IPS DF 4.7 (cell line): ENCODE data around the gene STOML2.
A peak's percentile ranks its signal among the peaks of the same experiment; 100 is the strongest.

Experiments
- DNase-seq: peaks from one replicate; pipeline ENCODE4 v3.0.0-alpha.2; 2013; ENCODE audit warnings: low spot score; ENCODE audit errors: extremely low read depth

Gene STOML2

DNA sequence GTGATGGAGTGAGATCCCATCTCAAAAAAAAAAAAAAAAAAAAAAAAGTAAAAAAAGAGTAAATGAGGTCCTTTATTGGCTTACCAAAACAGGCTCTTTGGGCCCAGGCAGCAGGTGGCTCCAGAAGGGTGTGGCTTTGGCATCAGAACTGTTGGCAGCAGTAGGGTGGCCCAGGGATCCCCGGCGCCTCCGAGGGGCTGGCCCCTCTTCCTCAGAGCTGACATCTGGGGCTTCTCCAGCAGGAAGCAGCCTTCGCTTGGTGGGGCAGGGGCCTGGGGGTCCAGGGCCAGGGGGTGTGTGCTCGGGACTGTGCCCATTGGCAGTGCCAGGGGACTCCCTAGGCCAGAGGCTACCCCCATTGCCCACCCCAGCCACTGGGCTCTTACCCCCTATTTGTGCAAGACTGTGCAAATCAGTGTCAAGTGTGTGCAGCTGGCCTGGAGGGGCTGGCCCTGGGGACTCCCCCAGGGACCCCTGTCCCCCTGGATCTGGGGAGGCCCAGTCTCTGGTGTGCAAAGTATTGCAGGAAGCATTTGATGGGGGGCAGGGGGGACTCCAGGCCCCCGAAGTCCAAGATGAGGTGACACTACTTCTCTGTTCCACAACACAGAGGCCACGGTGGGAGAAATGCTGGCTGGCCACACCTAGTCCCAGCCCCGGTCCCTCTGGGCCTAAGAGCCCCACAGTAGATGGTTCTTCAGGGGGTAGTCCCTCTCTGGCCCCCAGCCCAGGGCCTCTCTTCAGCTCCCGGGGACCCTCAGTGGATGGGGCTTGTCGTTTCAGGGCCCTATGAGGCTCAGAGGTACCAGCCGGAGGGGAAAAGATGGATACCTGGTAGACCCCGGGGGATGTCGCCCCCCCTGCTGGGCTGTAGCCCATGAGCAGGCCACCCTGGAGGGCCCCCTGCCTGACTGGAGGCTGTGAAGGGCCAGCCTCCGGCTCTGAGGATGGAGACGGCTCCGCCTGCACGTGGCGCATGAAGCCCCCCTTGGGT, 4.7 kb upstream of the STOML2 start:
- no peak for DNase-seq

- DNase-seq, result no peak
Observed at GRCh38 chr9:35106343-35106730, 3.4 kb upstream of the STOML2 start.

DNA sequence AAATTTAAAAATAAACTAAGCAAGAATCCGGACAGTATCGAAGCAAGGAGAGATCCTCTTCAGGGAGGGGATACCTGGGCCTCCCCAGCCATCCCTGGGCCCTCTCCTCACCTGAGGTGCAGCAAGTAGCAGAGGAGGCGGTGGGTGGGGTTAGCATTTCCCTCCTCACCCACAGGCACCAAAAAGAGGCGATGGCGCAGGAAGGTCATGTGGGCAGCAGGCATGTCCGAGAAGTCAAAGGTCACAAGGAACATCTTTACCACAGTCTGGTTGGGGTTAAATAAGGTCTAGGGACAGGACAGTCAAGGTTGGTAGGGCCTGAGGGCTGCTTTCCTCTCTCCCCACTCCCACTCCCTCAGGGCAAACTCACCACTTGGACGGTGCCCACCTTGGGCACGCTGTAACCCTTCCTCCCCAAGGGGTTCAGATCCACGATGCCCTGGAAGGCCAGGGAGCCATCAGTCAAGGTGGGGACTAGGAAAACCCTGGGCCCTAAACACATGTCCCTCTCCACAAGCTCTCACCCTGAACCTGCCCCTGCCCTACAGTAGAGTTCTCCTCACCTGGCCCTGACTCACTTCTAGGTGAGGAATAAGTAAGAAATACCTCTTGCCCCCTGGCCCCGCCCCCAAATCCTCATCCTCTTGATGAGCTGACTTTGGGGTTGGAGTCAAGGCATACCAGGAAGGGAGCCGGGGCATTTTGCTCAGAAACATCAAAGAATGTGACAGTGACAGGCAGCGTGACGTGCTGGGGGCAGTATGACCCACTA, 2.8 kb upstream of the STOML2 start:
- no peak for DNase-seq

DNA sequence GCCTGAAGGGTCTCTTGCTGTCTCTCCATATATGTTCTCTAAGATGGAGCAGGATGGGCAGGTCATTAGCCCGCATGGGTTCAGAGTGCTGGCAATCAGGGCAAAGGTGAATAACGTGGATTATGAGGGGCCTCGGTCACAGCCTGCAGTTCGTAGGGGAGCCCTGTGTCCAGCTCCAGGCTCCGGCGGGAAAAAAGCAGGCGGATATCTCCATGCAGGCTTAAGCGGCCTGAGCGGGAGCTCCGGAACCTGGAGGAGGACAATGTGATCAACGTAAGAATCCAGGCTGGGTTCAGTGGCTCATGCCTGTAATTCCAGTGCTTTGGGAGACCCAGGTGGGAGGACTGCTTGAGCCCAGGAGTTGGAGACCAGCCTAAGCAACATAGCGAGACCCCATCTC, 2.2 kb upstream of the STOML2 start:
- DNase-seq, result no peak

DNA sequence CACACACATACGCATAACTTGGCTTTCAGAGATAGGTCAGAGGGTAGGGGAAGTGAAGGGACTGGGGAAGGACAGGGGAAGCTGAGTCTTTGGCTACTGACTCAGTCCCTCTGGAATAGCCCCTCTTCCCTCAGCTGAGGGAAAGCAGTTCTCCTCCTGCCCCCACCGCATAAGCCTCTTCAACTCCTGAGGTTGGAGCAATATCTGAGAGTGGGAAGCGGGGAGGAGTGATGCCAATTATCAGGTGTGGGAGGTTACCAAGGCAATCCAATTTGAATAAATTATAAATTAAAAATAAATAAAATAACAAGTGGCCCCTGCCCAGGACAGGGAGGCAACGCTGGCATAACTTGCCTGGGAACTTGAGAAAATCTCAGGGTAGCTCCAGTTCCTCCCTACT, 1.7 kb upstream of the STOML2 start:
- no peak for DNase-seq

DNA sequence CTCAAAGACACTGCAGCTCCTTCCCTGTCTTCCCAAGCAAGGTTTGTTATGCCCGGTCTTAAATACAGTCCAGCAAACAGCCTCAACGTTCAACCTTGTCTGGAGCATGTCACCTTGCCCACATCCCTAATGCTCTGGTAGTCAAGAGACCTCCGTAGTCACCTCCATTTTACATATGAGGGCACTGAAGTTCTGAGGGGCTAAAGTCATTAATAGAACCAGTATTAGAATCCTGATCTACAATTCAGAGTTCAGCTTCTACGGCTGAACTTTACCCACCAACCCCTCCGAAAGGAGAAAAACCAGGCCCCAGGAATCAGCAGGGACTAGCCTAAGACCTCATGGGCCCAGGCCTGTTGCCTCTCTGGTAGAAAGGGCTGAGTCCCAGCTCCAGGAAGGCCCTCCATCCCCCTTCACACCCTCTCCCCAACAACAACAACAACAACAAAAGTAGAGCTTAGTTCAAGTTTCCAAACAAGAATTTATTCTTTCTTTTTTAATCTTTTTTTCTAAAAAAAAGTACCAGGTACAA, 795 bp upstream of the STOML2 start:
- no peak for DNase-seq

- DNase-seq, result no peak
Observed at GRCh38 chr9:35102465-35102768, 514 bp downstream of the STOML2 start.

DNA sequence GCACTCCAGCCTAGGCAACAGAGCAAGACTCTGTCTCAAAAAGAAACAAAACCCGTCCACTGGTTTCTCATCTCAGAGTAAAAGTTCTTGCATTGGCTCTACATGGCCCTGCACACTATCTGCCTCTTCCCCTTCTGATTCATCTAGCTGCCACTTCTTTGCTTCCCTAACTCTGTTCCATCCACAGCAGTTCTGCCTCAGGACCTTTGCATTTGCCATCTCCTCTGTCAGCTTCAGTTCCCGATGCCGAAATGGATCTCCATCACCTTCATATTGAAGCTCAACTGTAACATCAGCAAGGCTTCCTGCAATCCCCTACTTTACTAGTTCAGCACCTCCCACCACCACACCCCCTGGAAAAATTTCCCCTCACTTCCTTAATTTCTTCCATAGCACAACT, 5.4 kb downstream of the STOML2 start:
- no peak for DNase-seq

GRCh38 chr9:35096035-35096849, 6.7 kb downstream of the STOML2 start, which contains the start of gene PIGO:
Gene PIGO (minus strand): TSS chr9:35096591. CDS start chr9:35095565, 1,026 bp downstream.
- peak; percentile 71 for DNase-seq

GRCh38 chr9:35091536-35091935, 11.4 kb downstream of the STOML2 start:
- no peak for DNase-seq

GRCh38 chr9:35089434-35089833, 13.5 kb downstream of the STOML2 start:
- DNase-seq, result no peak

GRCh38 chr9:35085078-35085477, 17.9 kb downstream of the STOML2 start:
- no peak for DNase-seq

DNA sequence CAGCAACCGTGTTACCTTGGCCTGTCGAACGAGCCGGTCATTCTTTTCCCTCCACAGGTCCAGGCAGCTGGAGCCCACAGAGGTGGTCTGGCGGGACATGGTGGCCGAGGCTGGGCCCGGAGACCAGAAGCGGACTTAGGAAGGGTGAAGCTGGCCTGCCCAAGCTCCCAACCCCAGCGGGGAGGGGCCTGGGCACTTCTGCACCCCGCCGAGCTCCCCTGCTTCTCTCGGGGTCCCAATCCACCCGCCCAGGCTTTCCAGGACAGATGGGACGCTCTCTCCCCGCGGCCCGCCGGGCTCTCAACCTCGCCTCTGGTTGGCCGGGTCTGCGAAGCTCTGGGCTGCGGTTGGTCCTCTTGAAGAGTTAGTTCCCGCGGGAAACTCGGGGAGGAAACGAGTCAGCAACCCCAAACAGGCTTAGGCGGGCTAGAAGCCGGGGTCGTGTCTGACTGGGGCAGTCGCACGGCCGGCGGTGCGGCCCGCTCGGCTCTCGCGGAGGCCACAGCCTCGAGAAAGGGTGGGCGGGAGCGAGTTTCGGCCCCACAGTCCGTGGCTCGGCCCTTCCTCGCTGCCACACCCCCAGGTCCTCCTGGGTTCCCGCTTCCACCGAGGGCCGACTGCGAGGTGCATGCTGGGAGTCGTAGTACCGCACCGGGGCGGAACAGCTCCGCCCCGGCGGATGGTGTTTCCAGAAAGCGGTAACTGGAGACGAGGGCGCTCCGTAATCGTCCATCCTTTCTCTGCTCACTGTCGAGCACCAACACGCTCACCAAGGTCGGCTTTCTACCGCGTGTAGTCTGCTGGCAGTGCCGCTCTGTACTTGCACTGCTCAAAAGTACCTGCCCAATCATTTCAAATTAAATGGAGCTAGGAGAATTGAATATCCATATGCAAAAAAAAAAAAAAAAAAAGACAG, 23.2 kb downstream of the STOML2 start, which contains the start of gene FANCG:
Gene FANCG (minus strand): TSS at position 517 of the 916 bp plus-strand sequence. CDS start 418 bp downstream, at position 99.
- peak; percentile 66 for DNase-seq

- DNase-seq, result no peak
Observed at GRCh38 chr9:35079041-35079425, 23.9 kb downstream of the STOML2 start.

DNA sequence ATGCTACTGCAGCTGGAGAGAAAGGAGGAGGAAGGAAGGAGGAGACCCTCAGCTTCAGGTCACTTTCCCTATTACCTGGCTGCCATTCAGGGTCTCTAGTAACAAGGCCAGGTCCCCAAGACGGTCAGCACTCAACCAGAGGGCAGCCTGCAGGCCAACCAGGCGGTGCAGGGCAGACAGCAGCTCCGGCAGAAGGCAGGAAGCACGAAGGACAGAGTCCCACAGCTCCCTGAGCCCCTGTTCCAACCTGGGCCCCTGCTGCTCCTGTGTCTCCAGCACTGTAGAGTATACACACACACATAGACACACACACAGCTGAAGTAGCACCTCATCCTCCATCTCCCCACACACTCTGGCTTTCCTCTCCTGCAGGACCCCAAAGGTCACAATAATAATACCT, 24.9 kb downstream of the STOML2 start:
- no peak for DNase-seq

DNA sequence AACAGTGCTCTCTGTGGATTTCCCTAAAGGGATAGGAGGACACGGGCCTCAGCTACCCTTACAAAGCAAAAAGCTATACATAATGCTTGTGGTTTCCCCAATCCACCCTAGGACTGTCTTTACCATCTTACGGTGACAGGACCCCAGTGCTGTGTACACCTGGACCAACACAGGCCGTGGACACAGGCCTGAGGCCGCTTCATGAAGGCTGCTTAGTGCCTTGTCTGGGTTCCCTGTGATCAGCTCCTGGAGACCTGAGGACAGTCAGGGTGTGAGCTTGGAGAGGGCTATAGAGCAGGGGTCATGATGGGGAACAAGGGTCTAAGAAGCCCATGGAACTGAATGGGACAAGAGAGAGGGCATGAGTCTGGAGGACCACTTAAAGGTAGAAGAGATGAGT, 26.1 kb downstream of the STOML2 start:
- DNase-seq, result no peak

DNA sequence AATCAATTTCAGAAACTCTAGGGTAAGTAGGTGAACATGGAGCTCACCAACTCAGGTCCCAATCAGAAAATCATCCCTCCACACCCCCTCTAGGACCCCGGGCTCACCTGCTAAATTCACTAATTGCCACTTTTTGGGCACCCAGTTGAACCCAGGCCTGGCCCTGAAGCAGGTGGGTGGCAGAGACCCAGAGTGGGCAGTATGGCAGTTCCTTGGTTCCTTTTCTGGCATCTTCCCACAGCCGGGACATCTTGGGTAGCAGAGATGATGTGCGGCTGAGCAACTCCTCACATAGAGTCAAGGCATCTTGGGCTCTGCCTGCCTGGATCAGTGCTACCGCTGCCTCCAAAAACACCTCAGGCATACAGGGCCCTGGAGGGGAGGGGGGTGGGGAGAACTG, 27.6 kb downstream of the STOML2 start:
- no peak for DNase-seq

DNA sequence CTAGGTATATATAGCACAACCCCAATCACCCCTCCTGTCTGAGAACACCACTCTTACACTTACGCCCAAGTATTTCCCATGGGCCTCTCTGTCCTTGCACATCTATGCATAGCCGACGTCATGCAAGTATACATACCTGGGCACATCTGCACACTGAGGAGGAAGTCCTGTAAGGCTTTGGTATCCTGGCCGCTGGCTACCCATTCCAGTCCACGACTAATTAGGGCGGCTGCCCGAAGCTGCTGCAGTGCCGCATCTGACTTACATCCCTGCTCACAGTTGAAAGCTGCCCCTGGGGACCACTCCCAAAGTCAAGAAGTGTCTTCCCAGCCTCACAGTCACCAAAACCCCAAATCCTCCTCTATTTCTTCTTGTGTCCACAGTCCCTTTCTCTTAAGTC, 28.1 kb downstream of the STOML2 start:
- DNase-seq, result no peak

GRCh38 chr9:35074141-35074540, 28.8 kb downstream of the STOML2 start:
- no peak for DNase-seq

GRCh38 chr9:35073279-35073612, 29.7 kb downstream of the STOML2 start:
- DNase-seq, result no peak
